NCI-H2081 treated with DMSO at 0.1 percent for 48 hours (cell line): ENCODE results near the gene RNF141.

ENCODE experiments used
- DNase-seq: peaks from one replicate; lab custom pipeline; 2025; lab: John Stamatoyannopoulos, UW

RNF141 gene

GRCh38 chr11:10561043-10561818, 20.2 kb upstream of the RNF141 start:
- DNase-seq, result no peak

- no peak for DNase-seq
These were observed 17.3 kb upstream of the RNF141 start for GRCh38 chr11:10558288-10558687.

- DNase-seq, result no peak
These were observed 15.6 kb upstream of the RNF141 start for GRCh38 chr11:10556590-10556989.

- no peak for DNase-seq
These were observed 10.9 kb upstream of the RNF141 start for GRCh38 chr11:10551845-10552352.

GRCh38 chr11:10551290-10551592, 10.3 kb upstream of the RNF141 start:
- no peak for DNase-seq

GRCh38 chr11:10550503-10551289, 9.7 kb upstream of the RNF141 start:
- no peak for DNase-seq

GRCh38 chr11:10544491-10545465, 3.8 kb upstream of the RNF141 start:
- no peak for DNase-seq

- no peak for DNase-seq
These were observed 2.8 kb upstream of the RNF141 start for GRCh38 chr11:10543782-10544181.

- DNase-seq, result no peak
These were observed 1.8 kb upstream of the RNF141 start for GRCh38 chr11:10542776-10543175.

- DNase-seq, result no peak
These were observed 559 bp upstream of the RNF141 start for GRCh38 chr11:10541561-10541930.

GRCh38 chr11:10540546-10540914, 457 bp downstream of the RNF141 start:
- no peak for DNase-seq

GRCh38 chr11:10539339-10539738, 1.6 kb downstream of the RNF141 start:
- DNase-seq, result no peak

GRCh38 chr11:10538924-10539323, 2.1 kb downstream of the RNF141 start:
- DNase-seq, result no peak

- DNase-seq, result no peak
These were observed 3.4 kb downstream of the RNF141 start for GRCh38 chr11:10537600-10537999.

- DNase-seq, result no peak
These were observed 6.7 kb downstream of the RNF141 start for GRCh38 chr11:10534316-10534715.

GRCh38 chr11:10533323-10533722, 7.7 kb downstream of the RNF141 start:
- DNase-seq, result no peak

- DNase-seq, result no peak
These were observed 8.5 kb downstream of the RNF141 start for GRCh38 chr11:10532526-10532925.

GRCh38 chr11:10529279-10529678, 11.7 kb downstream of the RNF141 start:
- no peak for DNase-seq

GRCh38 chr11:10528121-10528520, 12.9 kb downstream of the RNF141 start:
- no peak for DNase-seq

- DNase-seq, result no peak
These were observed 13.7 kb downstream of the RNF141 start for GRCh38 chr11:10526974-10527918.

GRCh38 chr11:10524471-10524870, 16.5 kb downstream of the RNF141 start:
- DNase-seq, result no peak
